GM12878 (cell line): ENCODE data around the gene MTX1. TPM values are rescaled to one million over a fixed set of nuclear protein-coding genes. Genes with fewer than 3 reads are reported as not detected.

ENCODE experiments used
- BMI1 ChIP-seq: fragments of 450-650 bp; IDR thresholded peaks from 2 replicates; pipeline ENCODE4 v1.6.1; 2016; ENCODE audit warnings: mild to moderate bottlenecking, moderate library complexity, borderline replicate concordance
- CHD4 ChIP-seq: fragments of 200-600 bp; sonication (generic); IDR thresholded peaks from 2 replicates; pipeline ENCODE4 v1.6.1; 2016; ENCODE audit warnings: mild to moderate bottlenecking
- CREB1 ChIP-seq: IDR thresholded peaks from 2 replicates; pipeline ENCODE4 v1.6.1; 2012; ENCODE audit warnings: low read depth, mild to moderate bottlenecking, inconsistent platforms
- CREM ChIP-seq: IDR thresholded peaks from 2 replicates; pipeline ENCODE4 v1.6.1; 2014; ENCODE audit warnings: antibody characterized with exemption, low read depth
- EGR1 ChIP-seq, 2 experiments: IDR thresholded peaks; 1 replicate in 1 of 2; 2 replicates in 1 of 2; pipeline ENCODE4 v1.6.1; 2011 to 2012; ENCODE audit warnings: low read depth in 2 of 2, low read length in 2 of 2, borderline replicate concordance in 1 of 2, mild to moderate bottlenecking in 1 of 2, moderate library complexity in 1 of 2
- IKZF2 ChIP-seq, 2 experiments: fragments of 450-650 bp; IDR thresholded peaks; 2 replicates each; pipeline ENCODE4 v1.6.1; 2017; ENCODE audit warnings: mild to moderate bottlenecking in 2 of 2, moderate library complexity in 2 of 2
- IRF3 ChIP-seq: fragments of 450-650 bp; IDR thresholded peaks from 2 replicates; pipeline ENCODE4 v1.6.1; 2014; ENCODE audit warnings: mild to moderate bottlenecking
- JUND ChIP-seq: IDR thresholded peaks from 2 replicates; pipeline ENCODE4 v1.6.1; 2012; ENCODE audit warnings: low read depth, mild to moderate bottlenecking, low read length, improper control_type of control experiment, moderate library complexity
- NBN ChIP-seq: fragments of 450-650 bp; IDR thresholded peaks from 2 replicates; pipeline ENCODE4 v1.6.1; 2016
- PAX5 ChIP-seq: IDR thresholded peaks from 2 replicates; pipeline ENCODE4 v1.6.1; 2011; ENCODE audit warnings: low read depth, low read length, borderline replicate concordance
- PKNOX1 ChIP-seq: fragments of 450-650 bp; IDR thresholded peaks from 2 replicates; pipeline ENCODE4 v1.6.1; 2016; ENCODE audit warnings: mild to moderate bottlenecking
- POLR2A ChIP-seq: IDR thresholded peaks from 2 replicates; pipeline ENCODE4 v1.6.1; 2011; ENCODE audit warnings: low read depth, mild to moderate bottlenecking, low read length
- RUNX3 ChIP-seq: IDR thresholded peaks from 2 replicates; pipeline ENCODE4 v1.6.1; 2012; ENCODE audit warnings: low read length, inconsistent platforms
- SIX5 ChIP-seq: IDR thresholded peaks from 2 replicates; pipeline ENCODE4 v1.6.1; 2011; ENCODE audit warnings: mild to moderate bottlenecking, low read depth, low read length, moderate library complexity; ENCODE audit not compliant: severe bottlenecking
- SMAD1 ChIP-seq: fragments of 450-650 bp; IDR thresholded peaks from 2 replicates; pipeline ENCODE4 v1.6.1; 2018; ENCODE audit warnings: mild to moderate bottlenecking, low read depth; ENCODE audit not compliant: partially characterized antibody
- TCF12 ChIP-seq: IDR thresholded peaks from 2 replicates; pipeline ENCODE4 v1.6.1; 2011; ENCODE audit warnings: low read depth, mild to moderate bottlenecking, low read length
- ZBTB33 ChIP-seq: fragments of 450-650 bp; IDR thresholded peaks from 2 replicates; pipeline ENCODE4 v1.6.1; 2017; ENCODE audit warnings: mild to moderate bottlenecking
- ZBTB4 ChIP-seq: fragments of 450-650 bp; formaldehyde crosslinking; IDR thresholded peaks from 2 replicates; pipeline ENCODE4 v1.4.0; 2022; ENCODE audit warnings: mild to moderate bottlenecking, moderate library complexity
- ZNF207 ChIP-seq: fragments of 450-650 bp; IDR thresholded peaks from 2 replicates; pipeline ENCODE4 v1.6.1; 2014; ENCODE audit warnings: antibody characterized with exemption, mild to moderate bottlenecking, borderline replicate concordance
- polyA plus RNA-seq, 11 experiments: library from polyadenylated mRNA; depleted of rRNA in 4 of 11; unstranded in 6 of 11; stranded (reverse) in 5 of 11; fragments of >200 nt; fragmentation: Nextera tagmentation in 4 of 11; fragmentation: Illumina TruSeq in 1 of 11; extraction: Ambion mirVana in 4 of 11; extraction: Trizol in 1 of 11; gene quantifications; 1 replicate in 1 of 11; 2 replicates in 10 of 11; pipeline versions ENCODE4 v1.2.1 to v1.2.3, GENCODE V29; 2011 to 2016; ENCODE audit warnings: inconsistent platforms in 2 of 11, missing spikeins in 2 of 11, low read depth in 1 of 11
- total RNA-seq, 4 experiments: library from RNA; depleted of rRNA in 3 of 4; stranded (reverse); fragments of >200 nt in 3 of 4; fragmentation: Illumina TruSeq in 1 of 4; extraction: Trizol in 1 of 4; gene quantifications; 2 replicates each; pipeline versions ENCODE4 v1.2.1 to v1.2.3, GENCODE V29; 2013 to 2021
- TF ChIP-seq, protein P1 (sequence below): fragments of 450-650 bp; IDR thresholded peaks from 2 replicates; pipeline ENCODE4 v1.6.1; 2017; ENCODE audit warnings: antibody characterized with exemption, mild to moderate bottlenecking, moderate library complexity

MTX1 gene
- total and polyA plus RNA-seq, 10 of the 15 experiments (the other 5 are each of a cell fraction or from before 2014, with no cell fraction given): 15.8 to 92.0 (median 49.1) TPM

DNA sequence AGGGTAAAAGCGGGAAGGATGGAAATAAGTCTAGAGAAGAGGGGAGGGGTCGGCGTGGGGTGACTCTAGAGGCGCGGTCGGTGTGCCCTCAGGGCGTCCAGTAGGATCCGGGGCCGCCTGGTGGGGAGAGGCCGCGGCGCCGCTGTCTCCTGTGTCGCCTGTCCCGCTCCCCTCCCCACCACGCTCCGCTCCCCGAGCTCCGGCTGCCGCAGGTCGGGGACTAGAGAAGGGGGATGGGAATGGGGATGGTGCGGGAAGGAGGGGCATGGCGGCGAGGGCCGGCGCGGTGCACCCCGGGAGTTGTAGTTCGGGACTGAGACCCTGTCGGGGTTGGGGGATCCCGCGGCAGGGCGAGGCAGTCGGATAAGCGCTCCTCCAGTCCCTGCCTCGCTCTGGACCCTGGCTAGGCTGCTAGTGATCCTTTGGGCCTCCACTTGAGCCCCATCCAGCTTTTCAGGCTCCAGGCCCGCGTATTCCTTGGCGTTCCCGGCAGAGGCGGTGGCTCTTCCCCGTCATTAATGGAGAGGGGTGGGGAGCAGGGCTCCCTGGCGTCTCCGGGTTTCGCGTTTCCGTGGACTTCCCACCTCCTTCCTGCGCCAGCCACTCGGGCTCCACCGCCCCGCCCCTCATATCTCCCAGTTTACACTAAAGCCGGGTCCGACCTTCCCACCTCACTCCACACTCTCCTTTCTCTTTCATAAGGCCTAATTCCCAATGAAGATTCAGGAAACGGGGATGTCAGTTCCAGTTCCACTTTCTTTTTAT lies 46.9 kb downstream of the MTX1 start, which contains the start of gene ENTREP3 (continued):
- TF ChIP-seq, protein P1, sequence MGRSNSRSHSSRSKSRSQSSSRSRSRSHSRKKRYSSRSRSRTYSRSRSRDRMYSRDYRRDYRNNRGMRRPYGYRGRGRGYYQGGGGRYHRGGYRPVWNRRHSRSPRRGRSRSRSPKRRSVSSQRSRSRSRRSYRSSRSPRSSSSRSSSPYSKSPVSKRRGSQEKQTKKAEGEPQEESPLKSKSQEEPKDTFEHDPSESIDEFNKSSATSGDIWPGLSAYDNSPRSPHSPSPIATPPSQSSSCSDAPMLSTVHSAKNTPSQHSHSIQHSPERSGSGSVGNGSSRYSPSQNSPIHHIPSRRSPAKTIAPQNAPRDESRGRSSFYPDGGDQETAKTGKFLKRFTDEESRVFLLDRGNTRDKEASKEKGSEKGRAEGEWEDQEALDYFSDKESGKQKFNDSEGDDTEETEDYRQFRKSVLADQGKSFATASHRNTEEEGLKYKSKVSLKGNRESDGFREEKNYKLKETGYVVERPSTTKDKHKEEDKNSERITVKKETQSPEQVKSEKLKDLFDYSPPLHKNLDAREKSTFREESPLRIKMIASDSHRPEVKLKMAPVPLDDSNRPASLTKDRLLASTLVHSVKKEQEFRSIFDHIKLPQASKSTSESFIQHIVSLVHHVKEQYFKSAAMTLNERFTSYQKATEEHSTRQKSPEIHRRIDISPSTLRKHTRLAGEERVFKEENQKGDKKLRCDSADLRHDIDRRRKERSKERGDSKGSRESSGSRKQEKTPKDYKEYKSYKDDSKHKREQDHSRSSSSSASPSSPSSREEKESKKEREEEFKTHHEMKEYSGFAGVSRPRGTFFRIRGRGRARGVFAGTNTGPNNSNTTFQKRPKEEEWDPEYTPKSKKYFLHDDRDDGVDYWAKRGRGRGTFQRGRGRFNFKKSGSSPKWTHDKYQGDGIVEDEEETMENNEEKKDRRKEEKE: no peak
- TF ChIP-seq ZNF207 (0 out of 2 replicates have a peak, but pooled peaks have one; percentile 60), IRF3 (no peak), RUNX3 (peak; percentile 31; the same call in 1 of the 2 replicates), PAX5 (peak; percentile 69; the same call in 1 of the 2 replicates), TCF12 (peak; percentile 56; the same call in 1 of the 2 replicates), CREM (peak; percentile 28; the same call in 1 of the 2 replicates), SMAD1 (no peak), IKZF2 (IDR thresholded peaks at IDR 0.05) (0 out of 4 replicates have a peak, but pooled peaks of 1 of the 2 experiments have one; percentile 6), SIX5 (peak; percentile 84), PKNOX1 (no peak), CHD4 (no peak), JUND (no peak), POLR2A (peak; percentile 79), NBN (peak; percentile 45; the same call in 1 of the 2 replicates), BMI1 (no peak), ZBTB33 (no peak), EGR1 (IDR thresholded peaks at IDR 0.05; ENCODE audit: borderline replicate concordance in 1 of 2, low read depth in 2 of 2, low read length in 2 of 2) (no peak), ZBTB4 (CRISPR knock-in tag) (no peak), CREB1 (peak; percentile 35; the same call in 1 of the 2 replicates)
